K562 (cell line): ENCODE results near the gene SBNO1. TPM values are rescaled to one million over a fixed set of nuclear protein-coding genes. Genes with fewer than 3 reads are reported as not detected.

Experiments
- CREM ChIP-seq: IDR thresholded peaks from 2 replicates; pipeline ENCODE4 v1.6.1; 2014; ENCODE audit warnings: antibody characterized with exemption, low read depth
- ETS1 ChIP-seq: conservative IDR thresholded peaks from 2 replicates; pipeline ENCODE4 v1.6.1; 2011; ENCODE audit warnings: low read depth, mild to moderate bottlenecking, low read length; ENCODE audit not compliant: control insufficient read depth
- ETS2 ChIP-seq: IDR thresholded peaks from 2 replicates; pipeline ENCODE4 v1.6.1; 2016; ENCODE audit warnings: borderline replicate concordance, missing genetic modification characterization, mild to moderate bottlenecking, moderate library complexity, missing compliant biosample characterization; ENCODE audit not compliant: poor library complexity, severe bottlenecking
- ETV6 ChIP-seq, 3 experiments: fragments of 150-350 bp in 1 of 3; sonication (generic) in 1 of 3; formaldehyde crosslinking in 1 of 3; IDR thresholded peaks; 2 replicates each; pipeline versions ENCODE4 v1.6.1 to v1.8.0; 2014 to 2022; ENCODE audit warnings: borderline replicate concordance in 2 of 3, low read depth in 2 of 3, antibody characterized with exemption in 1 of 3, low read length in 1 of 3, mild to moderate bottlenecking in 1 of 3, missing genetic modification reagents in 1 of 3
- JUNB ChIP-seq: fragments of 450-650 bp; formaldehyde crosslinking; conservative IDR thresholded peaks from 2 replicates; pipeline ENCODE4 v1.4.0; 2020; ENCODE audit warnings: mild to moderate bottlenecking
- MCM5 ChIP-seq: fragments of 450-650 bp; IDR thresholded peaks from 2 replicates; pipeline ENCODE4 v1.6.1; 2016; ENCODE audit warnings: low read depth
- NFIX ChIP-seq: fragments of 250-450 bp; sonication (Bioruptor Pico); IDR thresholded peaks from 2 replicates; pipeline ENCODE4 v1.4.0; 2020; ENCODE audit warnings: low read depth, mild to moderate bottlenecking, moderate library complexity
- NFYB ChIP-seq: IDR thresholded peaks from 2 replicates; pipeline ENCODE4 v1.6.1; 2011; ENCODE audit warnings: mild to moderate bottlenecking, moderate library complexity; ENCODE audit not compliant: insufficient read length; ENCODE audit errors: extremely low read depth
- SAP30 ChIP-seq: fragments of 200-600 bp; sonication (generic); IDR thresholded peaks from 2 replicates; pipeline ENCODE4 v1.6.1; 2012; ENCODE audit warnings: borderline replicate concordance, low read depth, mild to moderate bottlenecking, moderate library complexity, low read length, control low read depth, inconsistent platforms; ENCODE audit not compliant: insufficient read depth, poor library complexity, severe bottlenecking
- SMARCE1 ChIP-seq: fragments of 450-650 bp; IDR thresholded peaks from 2 replicates; pipeline ENCODE4 v1.7.1; 2016; ENCODE audit warnings: mild to moderate bottlenecking
- ZNF253 ChIP-seq: fragments of 250-450 bp; sonication (Bioruptor Pico); conservative IDR thresholded peaks from 2 replicates; pipeline ENCODE4 v1.6.1; 2021; ENCODE audit warnings: mild to moderate bottlenecking
- ZNF318 ChIP-seq, 2 experiments: fragments of 450-650 bp; IDR thresholded peaks; 2 replicates each; pipeline ENCODE4 v1.6.1; 2016; ENCODE audit warnings: mild to moderate bottlenecking in 2 of 2, borderline replicate concordance in 1 of 2, low read depth in 1 of 2, moderate library complexity in 1 of 2
- ZNF398 ChIP-seq: fragments of 250-450 bp; sonication (Bioruptor Pico); IDR thresholded peaks from 2 replicates; pipeline ENCODE4 v1.8.0; 2021; ENCODE audit warnings: moderate library complexity, mild to moderate bottlenecking, inconsistent platforms
- ZNF444 ChIP-seq: fragments of 250-450 bp; sonication (Bioruptor Pico); IDR thresholded peaks from 2 replicates; pipeline ENCODE4 v1.4.0; 2020; ENCODE audit warnings: mild to moderate bottlenecking, moderate library complexity
- polyA plus RNA-seq, 8 experiments: library from polyadenylated mRNA; depleted of rRNA in 4 of 8; stranded (reverse) in 5 of 8; unstranded in 3 of 8; fragments of >200 nt; fragmentation: Nextera tagmentation in 2 of 8; fragmentation: Illumina TruSeq in 1 of 8; extraction: Ambion mirVana in 2 of 8; extraction: Trizol in 1 of 8; gene quantifications; 2 replicates each; pipeline versions ENCODE4 v1.2.1 to v1.2.3, GENCODE V29; 2011 to 2014; ENCODE audit warnings: inconsistent platforms in 1 of 8, missing spikeins in 1 of 8
- total RNA-seq, 7 experiments: library from RNA; depleted of rRNA in 6 of 7; stranded (reverse); fragments of >200 nt in 6 of 7; fragmentation: Illumina TruSeq in 2 of 7; extraction: Trizol in 2 of 7; gene quantifications; 2 replicates each; pipeline versions ENCODE4 v1.2.1 to v1.2.3, GENCODE V29; 2011 to 2021; ENCODE audit warnings: low replicate concordance in 1 of 7

SBNO1 gene
- total and polyA plus RNA-seq, 9 of the 15 experiments (the other 6 are each of a cell fraction or from before 2014, with no cell fraction given), result 14.9 to 77.1 (median 35.9) TPM

GRCh38 chr12:123365025-123365917, 624 bp upstream of the SBNO1 start (continued):
- TF ChIP-seq ETS2 (tag) (no peak), ETV6 (IDR thresholded peaks at IDR 0.05; ENCODE audit: borderline replicate concordance in 1 of 2, low read depth in 2 of 2, low read length in 1 of 2) (peak in 1 of 2 experiments; percentile 22; a peak in 1 of 4 replicates), ETV6 (CRISPR knock-in tag; IDR thresholded peaks at IDR 0.05; ENCODE audit: borderline replicate concordance) (no peak), MCM5 (no peak), NFIX (CRISPR knock-in tag) (no peak), SMARCE1 (0 out of 2 replicates have a peak, but pooled peaks have one; percentile 53), JUNB (CRISPR knock-in tag) (no peak), ZNF318 (IDR thresholded peaks at IDR 0.05; ENCODE audit: borderline replicate concordance in 1 of 2, low read depth in 1 of 2) (no peak), ZNF444 (CRISPR knock-in tag) (no peak), SAP30 (peak; percentile 41), CREM (peak; percentile 51; the same call in 1 of the 2 replicates), ZNF398 (CRISPR knock-in tag) (no peak), ETS1 (peak; percentile 74), NFYB (no peak), ZNF253 (CRISPR knock-in tag) (no peak)
